Peyer's patch (tissue), 4 donors: ENCODE measurements around the gene TIGD1.

ENCODE experiments used
- CTCF ChIP-seq, 6 experiments: fragments of 450-650 bp in 4 of 6; fragments of 200-600 bp in 2 of 6; sonication (generic) in 1 of 6; IDR thresholded peaks; one replicate each; pipeline ENCODE4 v1.5.1; 2017 to 2019; ENCODE audit warnings: antibody characterized with exemption in 6 of 6, mild to moderate bottlenecking in 3 of 6, moderate library complexity in 1 of 6
- POLR2A ChIP-seq, 2 donors: fragments of 450-650 bp; IDR thresholded peaks; one replicate each; pipeline ENCODE4 v1.5.1; 2017; ENCODE audit warnings: antibody characterized with exemption in 2 of 2, mild to moderate bottlenecking in 2 of 2, moderate library complexity in 2 of 2

GRCh38 chr2:232543491-232543890 is 6.9 kb downstream of the TIGD1 start:
- TF ChIP-seq CTCF (IDR thresholded peaks at IDR 0.05) (no peak), POLR2A (IDR thresholded peaks at IDR 0.05) (no peak)
